ENCODE measurements around the gene PIGZ. TPM values are rescaled to one million over a fixed set of nuclear protein-coding genes. Genes with fewer than 3 reads are reported as not detected.

Gene PIGZ
- polyA plus RNA-seq (ENCODE audit: insufficient read length in 4 of 4), result 1 to 10 TPM in 3 of 4 donors, under 1 TPM in 1; 0.67 to 2.3 (median 1.6) TPM

DNA sequence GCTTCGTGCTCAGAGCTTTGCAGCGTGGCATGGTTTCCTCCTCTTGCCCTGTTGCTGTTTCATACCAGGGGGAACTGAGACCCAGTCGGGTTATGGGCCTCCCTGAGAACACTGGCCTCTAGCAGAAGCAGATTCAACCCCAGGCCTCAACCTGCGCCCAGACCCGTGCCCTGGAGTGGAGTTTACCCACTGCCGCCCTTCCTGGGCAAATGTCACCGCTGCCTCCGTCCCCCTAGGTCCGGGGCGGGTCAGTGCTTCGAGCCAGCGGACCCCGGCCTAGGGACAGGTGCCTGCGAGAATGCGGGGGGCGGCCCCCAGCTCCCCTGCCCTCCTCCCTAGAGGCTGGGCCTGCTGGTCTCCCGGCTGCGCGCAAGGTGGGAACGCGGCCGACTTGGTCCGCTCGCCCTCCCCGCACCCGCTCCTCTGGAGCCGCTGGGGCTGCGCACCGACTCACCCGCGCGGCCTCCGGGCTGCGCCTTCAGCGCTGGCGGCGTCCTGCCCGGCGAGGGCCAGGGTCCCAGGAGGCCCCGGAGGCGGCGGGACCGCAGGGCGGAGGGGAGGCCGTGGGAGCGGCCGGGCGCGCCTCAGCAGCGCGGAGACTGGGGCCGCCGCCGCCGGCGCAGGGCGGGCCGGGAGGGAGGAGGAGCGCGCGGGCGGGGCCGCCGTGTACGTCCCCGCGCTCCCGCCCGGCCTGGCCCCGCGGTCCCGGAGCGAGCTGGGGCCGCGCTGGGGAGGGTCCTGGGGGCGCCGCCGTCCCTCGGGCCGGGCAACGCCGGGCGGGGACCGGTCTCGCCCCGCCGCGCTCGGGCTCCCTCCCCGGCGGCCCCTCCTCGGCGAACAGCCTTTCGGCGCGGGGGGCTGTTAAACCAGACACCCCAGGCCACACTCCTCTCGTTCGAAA is at the start of gene PIGZ:
PIGZ (minus strand) TSS at position 601 of the 901 bp plus-strand sequence. CDS start 16,802 bp downstream, outside the sequence.
- no peak for DNase-seq (ENCODE audit: low read depth in 4 of 4, low spot score in 3 of 4)

DNA sequence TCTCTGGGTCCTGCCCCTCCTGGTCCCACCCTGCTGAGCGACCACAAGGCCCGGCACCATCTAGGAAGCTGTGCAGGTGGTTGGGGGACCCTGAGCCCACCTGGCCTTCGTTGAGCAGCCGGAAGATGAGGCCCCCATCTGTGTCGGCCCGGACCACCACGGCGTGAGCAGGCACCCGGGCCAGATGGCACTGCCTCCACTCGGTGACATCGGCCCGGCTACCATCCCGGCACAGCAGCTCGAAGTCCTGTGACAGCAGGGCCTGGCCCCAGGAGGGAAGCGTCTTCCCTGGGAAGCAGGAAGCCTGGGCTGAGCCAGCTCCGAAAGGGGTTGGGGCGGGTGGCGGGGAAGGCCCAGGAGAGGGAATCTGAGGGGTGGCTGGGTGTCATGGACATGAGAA is 48.4 kb upstream of the PIGZ start:
- no peak for DNase-seq (ENCODE audit: low read depth in 4 of 4, low spot score in 3 of 4)

- no peak for DNase-seq (ENCODE audit: low read depth in 4 of 4, low spot score in 3 of 4)
Observed at GRCh38 chr3:197015790-197016736, 47.4 kb upstream of the PIGZ start.

DNA sequence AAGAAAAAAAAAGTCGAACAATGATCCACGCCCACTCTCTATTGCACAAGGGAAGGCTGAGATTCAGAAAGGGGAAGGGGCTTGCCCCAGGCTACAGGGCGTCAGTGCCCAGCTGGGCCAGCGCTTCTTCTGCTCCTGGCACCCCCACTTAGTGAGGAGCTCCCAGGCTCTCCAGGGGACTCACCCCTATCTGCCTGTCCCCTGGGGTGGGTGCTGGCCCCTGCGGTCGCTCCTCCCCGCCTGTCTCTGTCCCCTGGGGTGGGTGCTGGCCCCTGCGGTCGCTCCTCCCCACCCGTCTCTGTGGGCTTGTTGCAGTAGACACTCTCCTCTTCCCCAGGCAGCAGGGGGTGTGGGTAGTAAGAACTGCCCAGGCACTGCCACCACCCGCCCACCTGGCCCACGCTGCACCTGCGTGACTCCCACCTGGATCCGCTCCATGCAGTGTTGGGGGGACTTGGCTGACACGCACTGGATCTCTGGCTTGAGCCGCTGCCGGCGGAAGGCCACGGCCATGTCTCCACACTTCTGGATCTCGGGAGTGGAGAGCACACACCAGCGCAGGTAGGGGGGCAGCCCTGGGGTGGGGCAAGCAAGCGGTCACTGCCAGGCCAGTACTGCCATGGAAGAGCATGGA is 46.4 kb upstream of the PIGZ start:
- DNase-seq (ENCODE audit: low read depth in 4 of 4, low spot score in 3 of 4), result no peak

GRCh38 chr3:197014024-197014423 is 45.4 kb upstream of the PIGZ start:
- no peak for DNase-seq (ENCODE audit: low read depth in 4 of 4, low spot score in 3 of 4)

DNA sequence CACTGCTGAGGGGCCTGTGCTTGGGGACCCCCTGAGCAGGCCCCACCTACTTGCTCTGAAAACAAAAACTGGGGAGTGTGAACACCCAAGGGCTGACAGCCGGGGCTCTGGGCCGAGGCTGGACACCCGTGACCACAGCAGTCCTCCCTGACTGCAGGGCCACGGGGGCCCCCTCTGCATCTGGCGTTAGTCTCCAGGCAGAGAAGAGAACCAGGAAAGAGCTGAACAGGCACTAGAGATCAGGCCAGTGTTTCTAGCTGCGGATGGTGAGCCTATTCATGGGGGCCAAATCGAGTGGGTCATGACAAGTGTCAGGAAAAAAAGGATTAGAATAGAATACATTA is 43.9 kb upstream of the PIGZ start:
- DNase-seq (ENCODE audit: low read depth in 4 of 4, low spot score in 3 of 4), result no peak

DNA sequence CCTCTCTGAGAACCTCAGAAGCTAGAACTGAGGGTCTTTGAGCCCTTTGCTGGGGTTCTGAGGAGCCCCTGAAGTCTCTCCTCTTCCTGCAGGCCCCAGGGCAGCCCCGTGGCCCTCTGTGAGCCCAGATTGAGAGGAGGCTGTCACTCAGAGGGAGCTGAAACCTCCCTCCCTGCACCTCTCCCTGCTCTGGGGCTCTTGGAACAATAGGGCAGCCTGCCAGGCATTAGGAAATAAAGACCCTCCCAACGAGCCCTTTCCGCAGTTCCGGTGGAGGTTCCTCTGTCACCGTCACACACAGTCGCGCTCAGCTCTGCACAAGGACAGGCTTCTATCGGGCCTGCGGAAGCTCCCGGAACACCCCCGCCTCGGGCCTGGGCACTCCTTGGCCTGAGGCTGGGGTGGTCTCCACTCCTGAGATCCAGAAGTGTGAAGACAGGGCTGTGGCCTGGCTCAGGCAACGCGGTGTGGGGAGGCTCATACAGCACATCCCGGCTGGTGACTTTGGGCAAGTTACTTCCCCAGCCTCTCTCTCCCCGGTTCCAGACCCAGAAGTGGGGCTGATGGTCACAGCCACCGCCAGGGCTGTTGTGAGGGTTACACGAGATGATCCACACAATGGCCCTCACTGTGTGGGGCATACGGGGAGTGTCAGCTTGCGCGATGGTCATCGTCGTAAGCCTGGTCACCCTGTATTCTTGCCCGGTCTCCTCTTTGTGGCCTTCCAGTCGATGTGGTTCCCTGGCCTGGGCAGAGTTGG is 43.3 kb upstream of the PIGZ start:
- DNase-seq (ENCODE audit: low read depth in 4 of 4, low spot score in 3 of 4), result no peak

DNA sequence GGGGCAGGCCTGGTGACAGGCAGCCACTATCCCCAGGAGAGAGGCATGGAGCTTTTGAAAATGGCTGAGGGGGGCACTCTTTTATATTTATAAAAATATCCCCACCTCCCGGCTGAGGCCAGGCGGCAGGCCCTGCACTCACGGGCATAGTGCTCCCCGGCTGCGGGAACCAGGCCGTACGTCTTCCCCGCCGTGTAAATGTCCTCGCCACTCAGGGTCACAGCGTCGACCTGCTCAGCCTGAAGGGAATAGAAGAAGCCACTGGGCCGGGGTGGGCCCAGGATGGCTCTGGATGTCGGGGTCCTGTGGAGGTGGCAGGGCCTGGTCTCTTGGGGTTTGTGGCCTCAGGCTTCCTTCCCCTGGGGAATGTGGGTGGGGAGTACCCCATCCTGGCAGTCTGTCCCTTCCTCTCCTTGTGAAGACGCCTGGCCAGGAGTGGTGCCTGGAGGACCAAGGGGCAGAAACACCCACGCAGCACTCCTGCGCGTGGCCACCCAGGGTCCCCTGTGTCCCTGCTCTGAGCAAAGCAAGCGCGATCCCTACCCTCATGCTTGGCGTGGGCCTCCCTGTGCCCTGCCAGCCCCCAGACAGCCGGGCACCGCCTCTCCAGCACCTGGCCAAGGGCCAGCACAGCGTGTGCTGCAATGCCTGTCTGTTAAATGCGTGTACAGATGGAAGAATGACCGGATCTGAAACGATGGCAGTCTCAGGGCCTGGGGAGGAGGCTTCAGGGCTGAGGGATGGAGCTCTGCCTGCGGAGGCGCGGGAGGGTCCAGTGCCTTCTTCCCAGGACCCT is 42.1 kb upstream of the PIGZ start:
- DNase-seq (ENCODE audit: low read depth in 4 of 4, low spot score in 3 of 4), result no peak

- DNase-seq (ENCODE audit: low read depth in 4 of 4, low spot score in 3 of 4), result no peak
Observed at GRCh38 chr3:197009532-197010019, 40.9 kb upstream of the PIGZ start.

DNA sequence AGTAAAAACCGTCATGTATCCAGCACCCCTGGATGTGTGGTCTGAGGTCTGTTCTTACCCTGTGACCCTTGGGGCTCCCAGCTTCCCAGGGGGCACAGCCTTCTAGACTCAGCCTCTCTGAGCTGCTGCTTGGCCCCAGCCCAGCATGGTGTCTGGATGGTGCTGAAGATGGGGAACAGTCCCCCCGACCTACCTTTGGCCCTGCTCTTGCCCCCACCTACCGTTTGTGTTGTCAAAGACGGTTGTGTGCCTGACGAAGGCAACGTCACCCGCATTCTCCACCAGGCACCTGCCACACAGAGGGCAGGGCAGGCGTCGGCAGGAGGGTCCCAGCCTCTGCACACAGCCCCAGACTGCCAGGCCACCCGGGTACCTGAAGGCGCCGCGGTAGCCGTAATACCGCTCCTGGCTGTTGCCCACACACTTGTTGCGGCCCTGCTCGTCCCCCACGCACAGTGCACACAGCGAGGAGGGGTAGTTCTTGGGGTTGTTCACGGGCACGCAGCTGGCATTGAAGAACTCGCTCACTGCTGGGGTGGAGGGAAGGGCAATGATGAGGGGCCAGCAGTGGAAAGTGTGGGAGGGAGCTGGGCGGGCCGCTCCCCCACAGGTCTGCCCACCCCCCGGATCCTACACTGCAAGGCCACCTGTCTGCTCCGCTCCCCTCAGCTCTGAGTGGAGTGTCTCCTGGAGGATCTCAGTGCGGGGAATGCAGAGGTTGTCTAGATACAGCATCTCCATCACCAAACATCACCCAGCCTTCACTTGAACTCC is 40.0 kb upstream of the PIGZ start:
- no peak for DNase-seq (ENCODE audit: low read depth in 4 of 4, low spot score in 3 of 4)

GRCh38 chr3:197007953-197008352 is 39.3 kb upstream of the PIGZ start:
- no peak for DNase-seq (ENCODE audit: low read depth in 4 of 4, low spot score in 3 of 4)

DNA sequence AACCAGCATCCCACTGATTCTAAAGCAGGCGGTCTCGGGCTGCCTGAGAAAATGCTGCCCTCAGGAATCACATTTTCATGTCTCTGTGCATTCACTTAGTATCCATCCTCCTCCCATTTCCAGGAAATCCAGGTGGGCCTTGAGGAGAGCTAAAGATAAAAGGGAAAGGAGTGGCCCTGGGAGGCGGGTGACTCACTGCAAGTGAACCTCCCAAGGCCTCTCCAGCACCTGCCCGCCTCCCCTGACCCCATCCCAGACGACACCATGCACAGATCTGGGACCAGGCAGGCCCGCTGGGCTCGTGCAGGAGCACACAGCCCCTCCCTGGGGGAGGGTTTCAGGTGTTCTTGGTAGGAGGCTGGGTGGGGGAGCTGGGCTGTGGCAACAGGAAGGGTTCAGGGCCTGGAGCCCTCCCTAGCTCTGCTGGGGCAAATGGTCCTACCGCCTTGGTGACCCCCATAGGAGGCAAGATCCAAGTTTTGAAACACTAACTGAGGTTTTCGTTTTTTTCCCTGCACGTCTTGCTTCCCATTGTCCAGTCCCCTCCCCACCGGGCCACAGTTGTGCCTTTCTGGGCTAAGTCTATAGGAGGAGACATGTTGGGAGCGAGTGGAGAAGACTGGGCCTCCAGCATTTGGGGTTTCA is 38.8 kb upstream of the PIGZ start:
- DNase-seq (ENCODE audit: low read depth in 4 of 4, low spot score in 3 of 4), result no peak

DNA sequence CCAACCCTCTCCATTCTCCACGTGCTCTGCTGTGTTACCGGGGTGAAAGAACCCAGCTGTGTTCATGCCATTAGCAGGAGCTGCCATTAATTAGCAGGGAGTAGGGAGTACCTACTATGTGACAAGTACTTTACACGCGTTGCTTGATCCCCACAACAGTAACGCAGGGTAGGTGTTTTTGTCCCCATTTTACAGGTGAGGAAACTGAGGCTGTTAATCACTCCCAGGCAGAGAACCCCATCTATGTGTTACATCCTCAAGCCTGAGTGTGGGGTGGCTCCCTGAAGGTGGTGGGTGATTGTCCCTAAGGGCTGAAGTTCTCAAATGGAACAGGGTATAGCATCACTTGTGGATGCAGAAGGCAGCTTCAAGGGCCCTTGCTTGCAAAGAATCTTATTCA is 38.2 kb upstream of the PIGZ start:
- DNase-seq (ENCODE audit: low read depth in 4 of 4, low spot score in 3 of 4), result no peak

DNA sequence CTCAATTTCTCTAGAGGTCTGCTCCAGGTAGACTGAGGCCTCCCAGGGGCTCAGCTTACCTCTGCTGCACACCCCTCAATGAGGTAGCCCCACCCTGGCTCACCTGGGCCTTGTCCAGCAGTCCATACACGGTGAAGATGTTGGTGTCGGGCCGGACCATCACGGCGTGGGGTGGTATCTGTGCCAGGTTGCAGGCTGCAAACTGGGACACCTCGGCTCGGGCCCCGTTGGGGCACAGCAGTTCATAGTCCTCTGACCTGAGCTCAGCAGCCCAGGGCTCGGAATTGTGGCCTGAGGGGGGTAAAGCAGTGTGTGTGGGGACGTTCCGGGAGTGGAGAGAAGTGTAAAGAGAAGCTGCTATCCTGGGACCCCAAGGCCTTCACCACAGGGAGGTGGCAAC is 37.8 kb upstream of the PIGZ start:
- DNase-seq (ENCODE audit: low read depth in 4 of 4, low spot score in 3 of 4), result no peak

DNA sequence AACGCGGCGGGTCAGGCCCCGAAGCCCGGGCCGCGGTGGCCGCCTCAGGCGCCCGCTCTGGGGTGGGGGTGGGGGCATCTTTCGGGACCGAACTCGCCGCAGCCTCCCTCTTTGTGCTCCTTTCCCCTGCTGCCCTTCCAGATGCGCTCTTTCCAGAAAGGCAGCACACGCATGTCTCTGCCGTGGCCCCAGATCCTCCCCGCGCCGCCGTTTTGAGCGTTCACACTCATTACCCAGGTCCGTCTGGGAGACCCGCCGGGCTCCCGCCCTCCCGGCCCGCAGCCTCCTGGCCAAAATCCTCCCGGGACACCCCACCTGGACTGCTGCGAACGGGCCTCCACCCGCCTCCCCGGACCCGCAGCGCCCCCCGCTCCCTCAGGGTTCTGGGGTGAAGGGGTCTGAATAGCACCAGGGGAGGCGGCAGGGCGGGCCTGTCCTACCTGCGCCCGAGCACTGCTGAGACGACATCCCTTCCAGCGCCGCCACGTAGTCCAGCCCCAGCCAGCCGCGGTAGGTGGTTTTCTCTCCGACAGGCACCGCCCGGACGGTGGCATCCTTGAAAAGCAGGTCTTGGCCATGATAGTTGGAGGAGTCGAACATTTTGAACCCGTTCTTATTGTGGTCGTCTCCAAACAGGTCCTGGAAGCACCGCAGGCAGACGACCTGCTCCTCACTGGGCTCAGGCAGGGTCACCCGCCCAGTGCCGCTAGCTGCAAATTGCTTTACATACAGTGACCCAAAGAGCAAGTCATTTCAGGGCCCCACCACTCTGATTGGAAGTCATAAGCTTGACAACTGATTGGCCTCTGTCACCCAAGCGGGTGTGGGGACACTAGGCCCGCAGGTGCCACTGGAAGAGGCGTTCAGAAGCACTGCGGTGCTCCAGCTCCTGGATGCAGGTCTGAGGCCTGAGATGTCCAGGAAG is 35.1 kb upstream of the PIGZ start:
- no peak for DNase-seq (ENCODE audit: low read depth in 4 of 4, low spot score in 3 of 4)

- peak in 2 of 4 donors; percentile 56 to 62 for DNase-seq (ENCODE audit: low read depth in 4 of 4, low spot score in 3 of 4)
Observed at GRCh38 chr3:197002701-197003454, 34.2 kb upstream of the PIGZ start.

Measured in right renal pelvis (tissue), 4 donors.